ELR (cell line): ENCODE measurements around the gene PTPRN2.
"Not testable (repeated sequence)": the region's sequence is repeated elsewhere in the genome, so short reads cannot be mapped to it uniquely, and the experiment has no call there.

Source experiments
- DNase-seq: peaks from one replicate; pipeline ENCODE4 v3.0.0-alpha.2; 2015; ENCODE audit warnings: low read depth

PTPRN2 gene

GRCh38 chr7:158263964-158264748 is 323.5 kb downstream of the PTPRN2 start:
- DNase-seq: no peak

GRCh38 chr7:158263110-158263963 is 324.3 kb downstream of the PTPRN2 start:
- no peak for DNase-seq

- DNase-seq: no peak
Observed at GRCh38 chr7:158262284-158263109, 325.1 kb downstream of the PTPRN2 start.

GRCh38 chr7:158261362-158262235 is 326.0 kb downstream of the PTPRN2 start:
- DNase-seq: no peak

GRCh38 chr7:158260567-158261361 is 326.9 kb downstream of the PTPRN2 start:
- DNase-seq: no peak

GRCh38 chr7:158259671-158260418 is 327.8 kb downstream of the PTPRN2 start:
- DNase-seq: no peak

GRCh38 chr7:158259141-158259540 is 328.5 kb downstream of the PTPRN2 start:
- DNase-seq: no peak

- no peak for DNase-seq
Observed at GRCh38 chr7:158258411-158259130, 329.1 kb downstream of the PTPRN2 start.

- no peak for DNase-seq
Observed at GRCh38 chr7:158257516-158258410, 329.9 kb downstream of the PTPRN2 start.

- no peak for DNase-seq
Observed at GRCh38 chr7:158257001-158257400, 330.6 kb downstream of the PTPRN2 start.

GRCh38 chr7:158256091-158256816 is 331.4 kb downstream of the PTPRN2 start:
- no peak for DNase-seq

GRCh38 chr7:158255558-158255957 is 332.1 kb downstream of the PTPRN2 start:
- DNase-seq: no peak

GRCh38 chr7:158255156-158255555 is 332.5 kb downstream of the PTPRN2 start:
- DNase-seq: no peak

- not testable (repeated sequence) for DNase-seq
Observed at GRCh38 chr7:158253670-158254045, 334.0 kb downstream of the PTPRN2 start.

- DNase-seq: no peak
Observed at GRCh38 chr7:158252837-158253669, 334.6 kb downstream of the PTPRN2 start.

- DNase-seq: no peak
Observed at GRCh38 chr7:158252081-158252836, 335.4 kb downstream of the PTPRN2 start.
